ENCODE data around the gene C1QL3.

GRCh38 chr10:16527452-16527851, 5.8 kb upstream of the C1QL3 start:
- no peak for TF ChIP-seq CTCF (IDR thresholded peaks at IDR 0.05; ENCODE audit: poor library complexity, severe bottlenecking)
- TF ChIP-seq EP300 (conservative IDR thresholded peaks at IDR 0.05; ENCODE audit: poor library complexity, severe bottlenecking): no peak
- TF ChIP-seq, protein P1, sequence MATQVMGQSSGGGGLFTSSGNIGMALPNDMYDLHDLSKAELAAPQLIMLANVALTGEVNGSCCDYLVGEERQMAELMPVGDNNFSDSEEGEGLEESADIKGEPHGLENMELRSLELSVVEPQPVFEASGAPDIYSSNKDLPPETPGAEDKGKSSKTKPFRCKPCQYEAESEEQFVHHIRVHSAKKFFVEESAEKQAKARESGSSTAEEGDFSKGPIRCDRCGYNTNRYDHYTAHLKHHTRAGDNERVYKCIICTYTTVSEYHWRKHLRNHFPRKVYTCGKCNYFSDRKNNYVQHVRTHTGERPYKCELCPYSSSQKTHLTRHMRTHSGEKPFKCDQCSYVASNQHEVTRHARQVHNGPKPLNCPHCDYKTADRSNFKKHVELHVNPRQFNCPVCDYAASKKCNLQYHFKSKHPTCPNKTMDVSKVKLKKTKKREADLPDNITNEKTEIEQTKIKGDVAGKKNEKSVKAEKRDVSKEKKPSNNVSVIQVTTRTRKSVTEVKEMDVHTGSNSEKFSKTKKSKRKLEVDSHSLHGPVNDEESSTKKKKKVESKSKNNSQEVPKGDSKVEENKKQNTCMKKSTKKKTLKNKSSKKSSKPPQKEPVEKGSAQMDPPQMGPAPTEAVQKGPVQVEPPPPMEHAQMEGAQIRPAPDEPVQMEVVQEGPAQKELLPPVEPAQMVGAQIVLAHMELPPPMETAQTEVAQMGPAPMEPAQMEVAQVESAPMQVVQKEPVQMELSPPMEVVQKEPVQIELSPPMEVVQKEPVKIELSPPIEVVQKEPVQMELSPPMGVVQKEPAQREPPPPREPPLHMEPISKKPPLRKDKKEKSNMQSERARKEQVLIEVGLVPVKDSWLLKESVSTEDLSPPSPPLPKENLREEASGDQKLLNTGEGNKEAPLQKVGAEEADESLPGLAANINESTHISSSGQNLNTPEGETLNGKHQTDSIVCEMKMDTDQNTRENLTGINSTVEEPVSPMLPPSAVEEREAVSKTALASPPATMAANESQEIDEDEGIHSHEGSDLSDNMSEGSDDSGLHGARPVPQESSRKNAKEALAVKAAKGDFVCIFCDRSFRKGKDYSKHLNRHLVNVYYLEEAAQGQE (IDR thresholded peaks at IDR 0.05; ENCODE audit: borderline replicate concordance): no peak
- no peak for TF ChIP-seq SMC3 (conservative IDR thresholded peaks at IDR 0.05; ENCODE audit: poor library complexity)
- TF ChIP-seq TAF1 (IDR thresholded peaks at IDR 0.05; ENCODE audit: low read depth): no peak
- TF ChIP-seq POLR2AphosphoS5 (IDR thresholded peaks at IDR 0.05): no peak
- TF ChIP-seq RAD21 (conservative IDR thresholded peaks at IDR 0.05): no peak

Data from neural cell (in vitro differentiated cells).